ENCODE measurements around the gene PXN. TPM values are rescaled to one million over a fixed set of nuclear protein-coding genes. Genes with fewer than 3 reads are reported as not detected.

Gene PXN
- total and polyA plus RNA-seq, 8 donors = 27.2 to 129 (median 49.0) TPM

DNA sequence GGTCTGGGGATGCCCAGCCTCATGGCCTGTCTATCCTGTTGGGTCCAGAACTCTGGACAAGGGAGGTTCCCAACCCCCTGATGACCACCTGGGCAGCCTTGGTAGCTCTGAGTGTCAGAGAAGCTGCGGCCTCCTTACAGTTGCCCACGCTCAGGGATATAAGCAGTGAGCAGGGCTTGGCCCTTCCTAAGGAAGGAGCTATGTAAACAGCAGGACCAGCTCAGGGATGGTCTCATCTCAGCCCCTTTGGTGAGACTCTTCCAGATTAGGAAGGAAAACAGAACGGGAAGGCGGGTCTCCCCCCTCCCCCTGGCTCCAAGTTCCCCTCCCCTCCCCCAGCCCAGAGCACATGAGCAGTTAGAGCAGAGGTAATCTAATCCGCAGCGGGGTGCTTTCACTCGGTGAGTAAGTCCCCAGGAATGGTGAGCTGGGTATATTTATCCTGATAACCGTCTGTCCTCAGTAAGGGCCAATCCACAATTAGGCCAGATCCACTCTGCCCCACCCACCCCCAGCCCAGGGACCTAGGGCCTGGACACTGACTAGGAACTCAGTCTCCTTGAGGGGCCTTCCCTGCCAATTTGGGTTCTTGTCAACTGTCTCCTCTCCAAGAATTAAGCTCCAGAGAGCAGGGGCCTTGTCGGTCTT lies 35.1 kb downstream of the PXN start:
- 22 to 34% (median 30%) methylated on average over 7 to 9 of the region's 9 CpGs for WGBS, 5 donors
- H3K27me3 ChIP-seq = no peaks in the 10 kb centered on the region
- TF ChIP-seq EP300 (IDR thresholded peaks at IDR 0.05) (no peak), POLR2AphosphoS5 (IDR thresholded peaks at IDR 0.05) (peak in 1 of 3 donors; percentile 32)
- peak overlapping the region in 1 of 4 donors; percentile 28 for H3K4me3 ChIP-seq
- peaks cover 0 to 8% (median 3%) of the 10 kb centered on the region in 4 donors for H3K36me3 ChIP-seq
- peaks cover 93 to 100% (median 98%) of the 10 kb centered on the region in 4 donors for H3K4me1 ChIP-seq
- peak overlapping the region; percentile 49 to 92 (median 88) for H3K27ac ChIP-seq
- intact Hi-C loops (cut with DNase I; ENCODE audit: low total_unique reads) = no loop called here
- H3K9me3 ChIP-seq = no peaks in the 10 kb centered on the region
- DNase-seq = peak; percentile 51 to 89

DNA sequence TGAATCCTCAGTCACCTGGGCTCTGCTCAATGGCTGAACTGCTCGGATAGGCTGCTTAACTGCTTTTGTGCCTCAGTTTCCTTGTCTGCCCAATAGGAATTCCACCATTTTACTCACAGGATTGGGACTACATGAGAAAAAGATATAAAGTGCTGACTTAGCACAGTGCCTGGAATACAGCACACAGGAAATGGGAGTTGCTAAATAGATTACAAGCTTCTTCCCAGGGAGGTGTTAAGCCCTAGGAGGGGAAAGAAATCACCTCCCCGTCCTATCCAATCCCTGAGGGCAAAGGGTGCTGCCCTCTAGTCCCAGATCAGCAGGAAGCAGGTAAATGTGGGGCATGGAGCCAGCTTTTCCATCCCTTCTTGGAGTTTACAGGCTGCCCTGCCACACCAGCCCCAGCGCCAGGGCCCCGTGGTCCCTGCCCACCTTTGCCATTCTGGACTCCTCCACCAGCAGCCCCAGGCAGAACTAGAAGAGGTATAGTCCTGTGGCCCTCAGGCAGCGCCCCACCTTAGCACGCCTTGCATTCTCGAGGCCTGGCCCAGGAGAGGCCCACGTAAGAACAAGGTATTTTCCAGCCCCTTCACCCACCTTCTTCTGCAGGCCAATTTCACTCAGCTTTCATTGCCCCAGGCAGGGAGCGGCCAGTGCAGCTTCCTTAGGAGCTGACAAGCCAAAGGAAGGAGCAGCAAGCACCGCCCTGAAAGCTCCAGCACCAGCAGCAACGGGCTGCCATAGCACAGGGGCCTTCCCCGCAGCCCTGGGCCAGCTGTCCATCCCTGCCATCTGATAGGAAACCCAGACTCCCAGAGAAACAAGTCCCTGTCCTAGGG lies 35.8 kb downstream of the PXN start:
- WGBS, 5 donors = 44 to 54% (median 49%) methylated on average over 9 to 12 of the region's 12 CpGs
- no peaks in the 10 kb centered on the region for H3K9me3 ChIP-seq
- no peaks in the 10 kb centered on the region for H3K27me3 ChIP-seq
- H3K27ac ChIP-seq = peak overlapping the region; percentile 49 to 92 (median 88)
- peak in 1 of 2 donors; percentile 60 for DNase-seq
- intact Hi-C loops (cut with DNase I; ENCODE audit: low total_unique reads) = loop anchor here (2.0 kb wide), 1 partner anchor 37 kb away; no protein-coding TSS in a partner anchor
- peaks cover 94 to 100% (median 98%) of the 10 kb centered on the region in 4 donors for H3K4me1 ChIP-seq
- TF ChIP-seq POLR2AphosphoS5 (IDR thresholded peaks at IDR 0.05) = no peak
- no peak for TF ChIP-seq EP300 (IDR thresholded peaks at IDR 0.05)
- TF ChIP-seq, protein P1, sequence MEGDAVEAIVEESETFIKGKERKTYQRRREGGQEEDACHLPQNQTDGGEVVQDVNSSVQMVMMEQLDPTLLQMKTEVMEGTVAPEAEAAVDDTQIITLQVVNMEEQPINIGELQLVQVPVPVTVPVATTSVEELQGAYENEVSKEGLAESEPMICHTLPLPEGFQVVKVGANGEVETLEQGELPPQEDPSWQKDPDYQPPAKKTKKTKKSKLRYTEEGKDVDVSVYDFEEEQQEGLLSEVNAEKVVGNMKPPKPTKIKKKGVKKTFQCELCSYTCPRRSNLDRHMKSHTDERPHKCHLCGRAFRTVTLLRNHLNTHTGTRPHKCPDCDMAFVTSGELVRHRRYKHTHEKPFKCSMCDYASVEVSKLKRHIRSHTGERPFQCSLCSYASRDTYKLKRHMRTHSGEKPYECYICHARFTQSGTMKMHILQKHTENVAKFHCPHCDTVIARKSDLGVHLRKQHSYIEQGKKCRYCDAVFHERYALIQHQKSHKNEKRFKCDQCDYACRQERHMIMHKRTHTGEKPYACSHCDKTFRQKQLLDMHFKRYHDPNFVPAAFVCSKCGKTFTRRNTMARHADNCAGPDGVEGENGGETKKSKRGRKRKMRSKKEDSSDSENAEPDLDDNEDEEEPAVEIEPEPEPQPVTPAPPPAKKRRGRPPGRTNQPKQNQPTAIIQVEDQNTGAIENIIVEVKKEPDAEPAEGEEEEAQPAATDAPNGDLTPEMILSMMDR (IDR thresholded peaks at IDR 0.05) = no peak
- TF ChIP-seq POLR2A (IDR thresholded peaks at IDR 0.05) = no peak
- H3K36me3 ChIP-seq = peaks cover 0 to 8% (median 3%) of the 10 kb centered on the region in 4 donors
- peak overlapping the region in 1 of 4 donors; percentile 28 for H3K4me3 ChIP-seq

DNA sequence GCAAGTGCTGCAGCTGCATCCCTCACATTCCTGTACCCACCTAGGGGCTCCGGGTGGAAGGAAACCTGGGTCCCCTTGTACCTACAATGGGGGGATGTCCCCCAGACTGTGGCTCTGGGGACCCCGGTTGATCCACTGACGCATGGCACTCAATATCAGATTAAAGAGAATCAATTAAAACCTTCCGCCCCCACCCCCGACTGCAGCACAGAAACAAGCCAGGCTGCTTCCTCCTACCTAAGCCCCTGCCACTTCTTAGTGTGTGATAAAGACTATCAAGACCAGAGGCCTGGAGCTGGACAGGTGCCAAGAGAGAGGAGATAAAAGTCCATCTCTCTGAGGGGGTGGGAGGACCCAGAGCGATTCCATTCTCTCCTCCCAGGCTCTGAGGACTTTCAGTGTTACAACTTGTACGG lies 36.5 kb downstream of the PXN start:
- TF ChIP-seq POLR2A (IDR thresholded peaks at IDR 0.05) = no peak
- TF ChIP-seq EP300 (IDR thresholded peaks at IDR 0.05) = no peak
- TF ChIP-seq, protein P1 (IDR thresholded peaks at IDR 0.05) = no peak
- TF ChIP-seq POLR2AphosphoS5 (IDR thresholded peaks at IDR 0.05) = no peak
- H3K4me1 ChIP-seq = peaks cover 96 to 100% (median 98%) of the 10 kb centered on the region in 4 donors
- no peaks in the 10 kb centered on the region for H3K27me3 ChIP-seq
- intact Hi-C loops (cut with DNase I; ENCODE audit: low total_unique reads) = loop anchor here (2.0 kb wide), 1 partner anchor 38 kb away; no protein-coding TSS in a partner anchor
- peak overlapping the region in 3 of 4 donors; percentile 12 to 28 (median 26) for H3K4me3 ChIP-seq
- H3K36me3 ChIP-seq = peaks cover 1 to 11% (median 4%) of the 10 kb centered on the region in 4 donors
- peak in 1 of 2 donors; percentile 61 for DNase-seq
- no peaks in the 10 kb centered on the region for H3K9me3 ChIP-seq
- WGBS, 5 donors = 36 to 45% (median 37%) methylated on average over 7 of the region's 7 CpGs
- peak overlapping the region; percentile 9 to 92 (median 88) for H3K27ac ChIP-seq

DNA sequence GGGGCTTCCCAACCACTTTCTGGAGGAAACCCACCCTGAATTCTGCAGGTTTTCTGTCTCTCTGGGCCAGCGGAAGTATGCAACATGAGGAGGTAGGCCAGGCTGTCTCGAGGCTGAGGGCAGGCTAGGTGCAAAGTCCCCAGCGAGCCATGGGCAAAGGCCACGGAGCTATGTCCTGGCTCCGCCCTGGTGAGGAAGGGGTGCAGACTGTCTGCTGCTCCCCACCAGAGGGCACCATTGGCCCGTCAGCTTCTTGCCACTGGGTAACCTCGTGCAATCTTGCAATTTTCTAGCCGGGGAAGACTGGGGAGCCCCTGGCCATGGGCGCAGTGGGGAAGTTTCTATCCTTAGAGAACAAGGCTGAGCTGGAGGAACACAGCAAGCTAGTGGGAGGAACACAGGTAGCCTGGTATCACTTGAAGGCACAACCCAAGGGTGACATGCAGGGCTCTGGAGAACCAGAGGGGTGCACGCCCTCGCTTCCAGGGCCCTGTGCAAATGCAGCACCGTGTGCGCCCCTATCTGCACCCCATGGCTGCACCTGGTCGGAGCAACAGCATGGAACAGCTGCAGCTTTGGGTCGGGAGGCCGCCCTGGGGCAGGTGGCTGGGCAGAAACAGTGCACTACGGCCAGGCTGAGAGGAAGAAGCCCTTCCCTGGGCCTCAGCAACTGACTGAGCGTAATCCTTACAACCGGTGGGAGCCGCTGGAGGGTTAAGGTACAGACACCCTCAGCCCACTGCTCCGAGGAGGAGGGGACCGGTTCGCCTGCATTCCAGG lies 37.0 kb downstream of the PXN start:
- peak overlapping the region; percentile 32 to 92 (median 88) for H3K27ac ChIP-seq
- H3K4me3 ChIP-seq = peak overlapping the region in 3 of 4 donors; percentile 12 to 28 (median 26)
- H3K4me1 ChIP-seq = peaks cover 96 to 100% (median 97%) of the 10 kb centered on the region in 4 donors
- no peaks in the 10 kb centered on the region for H3K27me3 ChIP-seq
- peak; percentile 90 to 96 for DNase-seq
- TF ChIP-seq, protein P1 (IDR thresholded peaks at IDR 0.05) = peak in 6 of 7 experiments; percentile 56 to 99 (median 90)
- TF ChIP-seq POLR2A (IDR thresholded peaks at IDR 0.05) (no peak), POLR2AphosphoS5 (IDR thresholded peaks at IDR 0.05) (peak; percentile 19 to 88 (median 30)), EP300 (IDR thresholded peaks at IDR 0.05) (no peak)
- intact Hi-C loops (cut with DNase I; ENCODE audit: low total_unique reads) = loop anchor here (2.0 kb wide), 1 partner anchor 38 kb away; no protein-coding TSS in a partner anchor
- 14 to 17% (median 15%) methylated on average over 16 to 23 of the region's 23 CpGs for WGBS, 5 donors
- peaks cover 7 to 17% (median 10%) of the 10 kb centered on the region in 4 donors for H3K36me3 ChIP-seq
- H3K9me3 ChIP-seq = no peaks in the 10 kb centered on the region

Measured in stomach (tissue), 9 donors.